ENCODE results near the gene TAOK1.

Gene TAOK1

GRCh38 chr17:29571883-29572681 is 181.9 kb downstream of the TAOK1 start:
- DNase-seq: no peak

- DNase-seq: no peak
Measured at GRCh38 chr17:29572691-29573557, 182.8 kb downstream of the TAOK1 start.

GRCh38 chr17:29573558-29573869 is 183.4 kb downstream of the TAOK1 start:
- DNase-seq: no peak

GRCh38 chr17:29573871-29574731 is 183.9 kb downstream of the TAOK1 start:
- no peak for DNase-seq

- DNase-seq: no peak
Measured at GRCh38 chr17:29574732-29575510, 184.8 kb downstream of the TAOK1 start.

- DNase-seq: no peak
Measured at GRCh38 chr17:29575511-29576213, 185.5 kb downstream of the TAOK1 start.

GRCh38 chr17:29576214-29577000 is 186.2 kb downstream of the TAOK1 start:
- DNase-seq: no peak

- DNase-seq: no peak
Measured at GRCh38 chr17:29577001-29577370, 186.8 kb downstream of the TAOK1 start.

- DNase-seq: no peak
Measured at GRCh38 chr17:29577385-29578211, 187.4 kb downstream of the TAOK1 start.

GRCh38 chr17:29578626-29579485 is 188.7 kb downstream of the TAOK1 start:
- DNase-seq: no peak

GRCh38 chr17:29579866-29580771 is 190.0 kb downstream of the TAOK1 start:
- peak; percentile 43 to 62 for DNase-seq

GRCh38 chr17:29581583-29582253 is 191.6 kb downstream of the TAOK1 start:
- no peak for DNase-seq

GRCh38 chr17:29582254-29582765 is 192.1 kb downstream of the TAOK1 start:
- DNase-seq: no peak

- no peak for DNase-seq
Measured at GRCh38 chr17:29582772-29583171, 192.6 kb downstream of the TAOK1 start.

- no peak for DNase-seq
Measured at GRCh38 chr17:29583324-29584248, 193.4 kb downstream of the TAOK1 start.
